WTC11 (cell line): ENCODE measurements around the gene BPGM. TPM values are rescaled to one million over a fixed set of nuclear protein-coding genes. Genes with fewer than 3 reads are reported as not detected.

Experiments used
- total RNA-seq: library from RNA; stranded (reverse); gene quantifications from 3 replicates; pipeline ENCODE4 v1.2.3, GENCODE V29; 2021

BPGM gene
- total RNA-seq, 1 experiment from 2014 or later, result 14.6 TPM

Other genes starting within 250 kb of the BPGM start
- gene AKR1B1, start 187.8 kb upstream of the BPGM start, total RNA-seq, result 135 to 148 TPM (median 147 TPM) in 3 replicates
- gene AKR1B10, start 119.3 kb upstream of the BPGM start, total RNA-seq, result 0.18 to 0.22 TPM in 2 of 3 replicates, not detected in the other
- not detected in 3 replicates for gene AKR1B15, start 97.7 kb upstream of the BPGM start, total RNA-seq
- 120 to 147 TPM (median 127 TPM) in 3 replicates for gene CALD1, start 132.8 kb downstream of the BPGM start, total RNA-seq